LNCAP (cell line): ENCODE measurements around the gene ZDHHC1.

Experiments
- TF ChIP-seq, protein P1 (sequence below): fragments of 450-650 bp; IDR thresholded peaks from 2 replicates; pipeline ENCODE4 v1.5.1; 2017; ENCODE audit warnings: mild to moderate bottlenecking

ZDHHC1 gene

DNA sequence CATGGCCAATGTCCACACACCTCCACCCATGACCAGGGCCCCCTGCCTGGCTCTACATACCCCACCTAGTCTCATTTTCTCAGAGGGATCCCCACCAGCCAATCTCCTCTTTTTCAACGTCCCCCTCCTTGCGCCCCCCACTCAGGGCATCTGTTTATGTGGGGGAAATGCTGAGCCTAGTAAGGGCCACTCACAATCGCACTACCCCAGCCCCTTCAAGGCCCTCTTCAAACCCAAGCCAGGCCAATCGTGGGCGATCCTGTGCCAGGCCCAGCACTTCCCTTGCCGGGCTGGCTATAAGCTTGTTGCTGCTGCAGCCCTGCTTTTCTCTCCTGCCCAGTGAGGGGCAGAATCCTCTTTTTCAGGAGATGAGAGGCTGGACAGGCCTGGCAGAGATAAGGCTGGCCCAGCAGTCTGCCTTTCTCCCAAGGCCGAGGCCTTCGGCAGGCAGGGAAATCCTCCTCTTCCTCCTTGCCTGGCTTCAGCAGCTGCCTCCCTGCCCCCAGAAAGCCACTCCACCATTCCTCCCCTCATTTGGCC, 30.8 kb upstream of the ZDHHC1 start:
- TF ChIP-seq, protein P1, sequence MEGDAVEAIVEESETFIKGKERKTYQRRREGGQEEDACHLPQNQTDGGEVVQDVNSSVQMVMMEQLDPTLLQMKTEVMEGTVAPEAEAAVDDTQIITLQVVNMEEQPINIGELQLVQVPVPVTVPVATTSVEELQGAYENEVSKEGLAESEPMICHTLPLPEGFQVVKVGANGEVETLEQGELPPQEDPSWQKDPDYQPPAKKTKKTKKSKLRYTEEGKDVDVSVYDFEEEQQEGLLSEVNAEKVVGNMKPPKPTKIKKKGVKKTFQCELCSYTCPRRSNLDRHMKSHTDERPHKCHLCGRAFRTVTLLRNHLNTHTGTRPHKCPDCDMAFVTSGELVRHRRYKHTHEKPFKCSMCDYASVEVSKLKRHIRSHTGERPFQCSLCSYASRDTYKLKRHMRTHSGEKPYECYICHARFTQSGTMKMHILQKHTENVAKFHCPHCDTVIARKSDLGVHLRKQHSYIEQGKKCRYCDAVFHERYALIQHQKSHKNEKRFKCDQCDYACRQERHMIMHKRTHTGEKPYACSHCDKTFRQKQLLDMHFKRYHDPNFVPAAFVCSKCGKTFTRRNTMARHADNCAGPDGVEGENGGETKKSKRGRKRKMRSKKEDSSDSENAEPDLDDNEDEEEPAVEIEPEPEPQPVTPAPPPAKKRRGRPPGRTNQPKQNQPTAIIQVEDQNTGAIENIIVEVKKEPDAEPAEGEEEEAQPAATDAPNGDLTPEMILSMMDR: no peak

GRCh38 chr16:67445913-67446907, 29.9 kb upstream of the ZDHHC1 start:
- TF ChIP-seq, protein P1: no peak

DNA sequence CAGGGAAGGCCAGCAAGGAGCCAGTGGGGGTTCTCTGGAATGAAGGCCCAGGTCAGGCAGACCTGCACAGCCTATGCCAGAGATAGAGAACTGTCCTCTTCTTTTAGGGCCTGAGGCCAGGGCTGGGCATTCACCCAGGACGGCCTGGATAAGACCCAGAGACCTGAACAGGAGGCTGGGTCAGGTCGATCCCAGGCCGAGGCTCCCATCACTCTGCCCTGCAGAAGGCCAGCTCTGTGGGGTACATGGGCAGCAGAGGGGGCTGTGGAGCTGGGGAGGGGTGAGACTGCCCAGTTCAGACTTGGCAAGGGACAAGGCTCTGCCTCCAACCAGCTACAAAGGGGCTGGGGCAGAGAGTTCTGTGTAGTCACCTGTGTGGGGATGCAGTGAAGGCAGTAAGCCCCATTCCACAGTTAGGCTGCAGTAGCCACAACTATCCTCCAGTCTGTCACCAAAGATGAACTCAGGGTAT, 29.2 kb upstream of the ZDHHC1 start:
- TF ChIP-seq, protein P1: peak; percentile 23; the same call in 1 of the 2 replicates

GRCh38 chr16:67445126-67445426, 28.8 kb upstream of the ZDHHC1 start:
- TF ChIP-seq, protein P1: no peak

DNA sequence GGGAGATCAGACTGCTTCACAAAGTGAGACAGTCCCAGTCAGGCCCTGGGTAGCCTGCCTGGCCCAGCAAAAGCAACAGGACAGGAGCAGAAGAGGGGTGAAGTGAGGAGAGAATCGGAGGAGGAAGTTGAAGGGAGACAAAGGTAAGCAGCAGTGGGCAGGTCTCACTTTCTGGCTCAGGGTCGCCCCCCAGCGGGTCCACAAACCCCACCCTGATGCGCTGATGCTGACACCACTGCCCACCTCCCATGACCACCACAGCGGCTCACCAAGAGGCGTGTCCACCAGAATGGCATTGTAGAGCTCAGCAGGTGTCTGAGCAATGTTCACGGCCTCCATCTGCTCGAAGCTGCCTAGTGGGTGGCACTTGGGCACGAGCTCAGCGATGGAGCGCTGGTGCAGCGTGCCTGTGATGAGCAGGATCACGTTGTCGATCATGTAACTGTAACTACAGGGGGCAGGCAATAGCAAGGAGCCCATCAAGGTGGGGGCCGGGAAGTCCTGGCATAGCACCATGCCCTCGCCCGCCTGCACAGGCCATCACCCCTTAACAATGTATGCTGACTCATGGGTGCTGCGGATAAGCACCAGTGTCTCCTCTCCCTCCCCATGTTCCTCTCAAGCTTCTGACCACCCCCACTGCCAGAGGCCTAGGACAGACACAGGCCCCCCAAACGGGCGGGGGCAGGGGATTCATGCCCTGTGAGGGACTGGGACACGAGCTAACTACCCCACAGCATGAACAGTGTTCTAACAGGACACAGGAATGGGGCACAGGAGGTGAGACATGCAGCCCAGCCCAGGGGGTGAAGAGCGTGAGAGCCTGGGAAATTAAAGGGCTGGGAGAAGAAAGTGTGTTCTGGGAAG, 28.2 kb upstream of the ZDHHC1 start:
- TF ChIP-seq, protein P1: no peak

GRCh38 chr16:67443265-67443664, 27.0 kb upstream of the ZDHHC1 start:
- TF ChIP-seq, protein P1: no peak

GRCh38 chr16:67442581-67443255, 26.4 kb upstream of the ZDHHC1 start:
- TF ChIP-seq, protein P1: no peak
